HG03378 (cell line): Measurements from ENCODE around the gene TRMT1.

ENCODE experiments used
- ATAC-seq: cut with Tn5 transposase; IDR thresholded peaks from one replicate; pipeline ENCODE4 v1.9.1; 2021; ENCODE audit warnings: mild to moderate bottlenecking, moderate library complexity; ENCODE audit not compliant: unreplicated experiment

TRMT1 gene

GRCh38 chr19:13127811-13128575, 11.5 kb upstream of the TRMT1 start:
- no peak for ATAC-seq

GRCh38 chr19:13127051-13127450, 10.5 kb upstream of the TRMT1 start:
- no peak for ATAC-seq

- no peak for ATAC-seq
Observed at GRCh38 chr19:13122980-13123957, 6.7 kb upstream of the TRMT1 start.

GRCh38 chr19:13122275-13122878, 5.8 kb upstream of the TRMT1 start:
- no peak for ATAC-seq

GRCh38 chr19:13121551-13122274, 5.2 kb upstream of the TRMT1 start:
- no peak for ATAC-seq

GRCh38 chr19:13120817-13121216, 4.3 kb upstream of the TRMT1 start:
- ATAC-seq: no peak

DNA sequence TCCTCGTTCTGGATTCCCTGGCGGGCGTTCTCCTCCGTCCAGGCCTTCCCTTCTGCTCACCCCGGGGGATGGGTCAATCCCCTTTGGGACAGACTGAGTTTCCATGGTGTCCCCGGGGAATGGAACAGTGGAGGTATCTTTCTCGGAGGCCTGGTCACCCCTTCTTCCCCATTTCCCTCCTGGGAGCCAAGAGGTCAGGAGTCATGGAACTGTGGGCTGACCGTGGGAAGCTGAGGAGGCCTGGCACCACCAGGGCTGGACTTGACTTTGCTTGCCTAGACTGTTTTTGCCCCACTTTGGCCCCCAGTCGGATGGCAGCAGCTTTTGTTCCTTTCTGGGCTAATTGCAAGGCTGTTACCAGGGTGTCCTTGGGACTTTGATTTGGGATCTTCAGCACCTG, 3.5 kb upstream of the TRMT1 start:
- ATAC-seq: no peak

DNA sequence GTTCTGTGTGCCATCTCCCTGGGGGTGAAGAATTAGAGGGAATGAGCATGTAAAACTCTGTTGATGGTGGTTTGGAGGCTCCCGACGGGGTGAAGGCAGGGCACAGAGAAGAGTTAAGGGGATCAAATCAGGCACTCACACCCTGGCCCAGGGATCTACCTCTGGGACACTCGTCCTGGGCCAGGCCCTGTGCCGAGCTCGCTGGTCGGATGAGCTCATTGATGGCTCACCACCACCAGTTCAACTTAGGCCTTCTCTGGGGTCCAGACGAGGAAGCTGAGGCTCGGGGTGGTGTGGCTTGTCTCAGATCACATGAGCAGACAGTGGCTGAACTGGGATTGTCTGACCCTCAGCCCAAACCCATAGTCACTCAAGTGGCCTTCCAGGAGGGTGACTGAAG, 3.1 kb upstream of the TRMT1 start:
- no peak for ATAC-seq

- no peak for ATAC-seq
Observed at GRCh38 chr19:13118424-13119193, 2.1 kb upstream of the TRMT1 start.

GRCh38 chr19:13117772-13118423, 1.4 kb upstream of the TRMT1 start, which contains the start of gene NACC1:
Gene NACC1 (plus strand): TSS chr19:13118264. CDS start chr19:13135208, 16,944 bp downstream.
- ATAC-seq: no peak

GRCh38 chr19:13117176-13117771, 734 bp upstream of the TRMT1 start:
- peak; percentile 21 for ATAC-seq

DNA sequence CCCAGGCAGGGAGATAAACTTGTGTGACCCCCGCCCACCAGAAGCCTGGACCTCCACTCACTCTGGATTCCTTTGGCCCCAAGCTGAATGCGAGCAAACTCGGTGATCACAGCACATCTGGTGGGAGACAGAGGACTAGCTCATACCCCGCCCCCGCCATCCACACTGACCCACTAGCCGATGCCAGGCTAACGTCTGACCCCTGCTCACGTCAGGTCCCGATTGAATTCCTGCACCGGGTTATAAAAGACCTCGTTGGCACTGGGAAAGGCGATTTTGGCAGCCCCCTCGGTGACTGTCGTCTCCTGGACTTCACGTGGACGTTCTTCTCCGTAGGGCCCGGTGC, 631 bp downstream of the TRMT1 start:
- ATAC-seq: no peak

DNA sequence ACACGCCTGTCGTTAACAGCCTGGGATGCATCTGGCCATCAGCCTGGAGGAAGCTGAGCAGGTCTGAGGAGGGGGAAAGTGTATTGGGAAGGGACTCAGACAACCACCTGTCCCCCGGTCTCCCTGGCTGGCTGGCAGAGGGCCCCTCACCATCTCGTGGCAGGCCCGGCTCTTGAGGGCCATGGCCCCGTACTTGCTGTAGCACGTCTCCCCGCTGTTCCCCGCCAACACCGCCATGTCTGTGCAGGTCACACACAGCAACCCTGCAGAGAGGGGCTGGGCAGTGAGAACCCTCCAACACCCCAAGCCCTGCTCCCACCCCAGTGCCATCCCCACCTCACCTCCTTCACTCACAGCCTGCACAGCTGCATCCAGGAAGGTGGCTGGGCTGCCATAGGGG, 4.0 kb downstream of the TRMT1 start:
- ATAC-seq: no peak

- ATAC-seq: no peak
Observed at GRCh38 chr19:13110099-13110610, 6.4 kb downstream of the TRMT1 start.

- no peak for ATAC-seq
Observed at GRCh38 chr19:13109361-13110098, 7.0 kb downstream of the TRMT1 start.

DNA sequence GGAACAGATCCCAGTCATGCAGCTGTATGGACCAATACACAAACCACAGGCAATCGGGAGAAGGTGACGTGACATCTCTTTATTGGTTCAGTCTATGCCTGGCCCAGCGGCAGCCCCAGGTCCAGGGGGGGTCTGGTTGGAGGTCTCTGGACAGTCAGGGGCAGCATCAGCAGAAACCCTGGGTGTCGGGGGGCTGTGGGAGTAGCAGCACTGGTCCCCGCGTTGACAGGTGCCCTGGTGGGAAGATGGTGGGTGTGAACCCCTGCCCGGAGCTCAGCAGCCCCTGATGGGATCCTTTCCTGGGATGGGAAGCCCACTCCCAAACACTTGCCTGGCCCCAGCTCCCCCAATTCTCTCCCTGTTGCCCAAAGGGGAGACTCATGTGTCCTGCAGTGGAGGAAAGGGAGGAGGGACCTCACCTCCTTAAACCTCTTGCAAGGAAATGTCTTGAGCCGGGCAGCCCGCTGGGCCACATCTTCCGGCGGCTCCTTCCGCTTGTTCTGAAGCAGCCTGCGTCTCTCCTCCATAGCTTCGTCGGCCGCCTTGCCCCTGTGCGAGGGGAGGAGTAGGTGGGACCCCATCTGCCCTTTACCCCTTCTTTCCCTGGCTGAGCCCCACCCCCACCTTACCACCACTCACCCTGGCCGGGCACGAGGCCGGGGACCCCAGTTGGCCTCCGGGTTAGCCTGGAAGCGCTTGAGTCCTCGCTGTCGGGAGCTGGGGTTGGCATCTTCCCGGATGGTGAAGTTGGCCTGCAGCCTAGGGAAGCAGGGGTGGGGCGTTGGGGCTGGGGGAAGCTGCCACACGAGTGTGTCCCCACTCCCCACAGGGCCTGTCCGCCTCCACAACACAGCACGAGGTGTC, 11.5 kb downstream of the TRMT1 start:
- no peak for ATAC-seq

DNA sequence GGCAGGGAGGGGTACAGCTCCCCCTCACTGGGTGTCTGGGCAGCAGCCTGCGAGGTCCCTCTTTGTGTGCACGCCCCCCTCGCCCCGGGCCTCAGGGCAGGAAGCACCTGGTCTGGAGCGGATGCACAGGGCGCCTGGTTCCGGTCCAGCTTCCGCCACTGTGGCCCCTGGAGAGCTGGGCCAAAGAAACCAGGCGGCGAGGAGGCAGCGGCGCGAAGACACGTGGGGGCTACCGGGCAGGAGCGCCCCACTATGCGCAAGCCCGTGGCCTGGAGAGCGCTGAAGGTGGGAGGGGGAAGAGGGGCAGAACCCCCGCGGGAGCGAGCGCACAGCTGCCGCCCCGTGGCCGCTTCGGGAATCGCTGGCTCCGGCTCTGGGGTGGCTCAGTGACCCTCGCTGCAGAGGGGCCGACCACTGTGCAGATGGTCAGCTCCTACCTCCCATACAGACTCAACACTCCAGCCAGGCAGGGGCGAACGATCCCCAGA, 12.1 kb downstream of the TRMT1 start:
- peak; percentile 20 for ATAC-seq
